Neural progenitor cell (in vitro differentiated cells): Measurements from ENCODE around the gene PPP2R2C. TPM values are rescaled to one million over a fixed set of nuclear protein-coding genes. Genes with fewer than 3 reads are reported as not detected.

Source experiments
- DNase-seq: peaks from one replicate; pipeline ENCODE4 v3.0.0-alpha.2; 2016; ENCODE audit warnings: low spot score
- H2AFZ ChIP-seq: fragments of 200-600 bp; sonication (generic); replicated peaks from 2 replicates; pipeline ENCODE4 v1.6.1; 2016; ENCODE audit warnings: antibody characterized with exemption
- H3F3A ChIP-seq: fragments of 200-600 bp; sonication (generic); 2 replicates; pipeline ENCODE4 v1.6.1; 2016; ENCODE audit warnings: antibody characterized with exemption, low read depth
- H3K27ac ChIP-seq: fragments of 200-600 bp; sonication (generic); 2 replicates; pipeline ENCODE4 v1.5.1; 2016; ENCODE audit warnings: mild to moderate bottlenecking
- H3K27me3 ChIP-seq: fragments of 200-600 bp; sonication (generic); 2 replicates; pipeline ENCODE4 v1.6.1; 2016; ENCODE audit warnings: mild to moderate bottlenecking, moderate library complexity
- H3K36me3 ChIP-seq: fragments of 200-600 bp; sonication (generic); 2 replicates; pipeline ENCODE4 v1.5.1; 2016
- H3K4me1 ChIP-seq: fragments of 200-600 bp; sonication (generic); 2 replicates; pipeline ENCODE4 v1.6.1; 2016; ENCODE audit warnings: mixed run types
- H3K4me2 ChIP-seq: fragments of 200-600 bp; sonication (generic); 2 replicates; pipeline ENCODE4 v1.6.1; 2016
- H3K4me3 ChIP-seq: fragments of 200-600 bp; sonication (generic); 2 replicates; pipeline ENCODE4 v1.5.1; 2016
- H3K79me2 ChIP-seq: fragments of 200-600 bp; sonication (generic); 2 replicates; pipeline ENCODE4 v1.6.1; 2016; ENCODE audit warnings: low read depth
- H3K9ac ChIP-seq: fragments of 200-600 bp; sonication (generic); 2 replicates; pipeline ENCODE4 v1.6.1; 2016
- H3K9me3 ChIP-seq: fragments of 200-600 bp; sonication (generic); 2 replicates; pipeline ENCODE4 v1.5.1; 2016; ENCODE audit warnings: low read depth
- H4K20me1 ChIP-seq: fragments of 200-600 bp; sonication (generic); 2 replicates; pipeline ENCODE4 v1.6.1; 2016; ENCODE audit warnings: low read depth
- H3K27ac Mint-ChIP-seq: 3 replicates; pipeline ENCODE4 v1.8.0; 2021; ENCODE audit warnings: mixed read lengths
- H3K27me3 Mint-ChIP-seq: 2 replicates; pipeline ENCODE4 v1.8.0; 2022; ENCODE audit warnings: low read depth, mild to moderate bottlenecking, inconsistent platforms, moderate library complexity, mixed read lengths; ENCODE audit not compliant: insufficient read depth
- H3K36me3 Mint-ChIP-seq: 3 replicates; pipeline ENCODE4 v1.8.0; 2021; ENCODE audit warnings: mixed read lengths
- H3K4me1 Mint-ChIP-seq: 3 replicates; pipeline ENCODE4 v1.8.0; 2021; ENCODE audit warnings: mixed read lengths
- H3K4me3 Mint-ChIP-seq: 3 replicates; pipeline ENCODE4 v1.8.0; 2021; ENCODE audit warnings: mild to moderate bottlenecking, moderate library complexity, mixed read lengths
- H3K9me3 Mint-ChIP-seq: 3 replicates; pipeline ENCODE4 v1.8.0; 2020; ENCODE audit warnings: mixed read lengths
- CTCF ChIP-seq: fragments of 200-600 bp; sonication (generic); IDR thresholded peaks from 2 replicates; pipeline ENCODE4 v1.5.1; 2017; ENCODE audit warnings: antibody characterized with exemption, mild to moderate bottlenecking
- EZH2 ChIP-seq: fragments of 200-600 bp; sonication (generic); IDR thresholded peaks from 2 replicates; pipeline ENCODE4 v1.6.1; 2017; ENCODE audit warnings: antibody characterized with exemption, mild to moderate bottlenecking, moderate library complexity
- EZH2phosphoT487 ChIP-seq: fragments of 200-600 bp; sonication (generic); IDR thresholded peaks from 2 replicates; pipeline ENCODE4 v1.6.1; 2017; ENCODE audit warnings: antibody characterized with exemption
- total RNA-seq: library from RNA; depleted of rRNA; stranded (reverse); fragments of >200 nt; gene quantifications from 2 replicates; pipeline ENCODE4 v1.2.3, GENCODE V29; 2015; ENCODE audit warnings: low replicate concordance

The PPP2R2C gene
- total RNA-seq, 1 donor from 2014 or later: 3.5 TPM

GRCh38 chr4:6306299-6306698 is 166.1 kb downstream of the PPP2R2C start:
- H3K4me3 ChIP-seq: no peak overlapping the region
- no peak overlapping the region for H3K27ac ChIP-seq
- peaks cover 20% of the 10 kb centered on the region for H3K27me3 Mint-ChIP-seq
- H3K27me3 ChIP-seq: peaks cover 34% of the 10 kb centered on the region
- H4K20me1 ChIP-seq: no peaks in the 10 kb centered on the region
- H3K79me2 ChIP-seq: no peaks in the 10 kb centered on the region
- H3K4me2 ChIP-seq: no peak overlapping the region
- TF ChIP-seq EZH2: no peak
- TF ChIP-seq CTCF: no peak
- no peak for TF ChIP-seq EZH2phosphoT487
- no peaks in the 10 kb centered on the region for H3K36me3 ChIP-seq
- H3K9me3 Mint-ChIP-seq: peaks cover 11% of the 10 kb centered on the region
- H3K9me3 ChIP-seq: no peaks in the 10 kb centered on the region
- DNase-seq: no peak
- no peaks in the 10 kb centered on the region for H3K4me1 ChIP-seq
- H3K9ac ChIP-seq: no peak overlapping the region
- H2AFZ ChIP-seq: no peak overlapping the region
- peaks cover 20% of the 10 kb centered on the region for H3F3A ChIP-seq
- peaks cover 21% of the 10 kb centered on the region for H3K4me1 Mint-ChIP-seq
- H3K36me3 Mint-ChIP-seq: peaks cover 9% of the 10 kb centered on the region
- peak overlapping the region; percentile 4 for H3K27ac Mint-ChIP-seq
- H3K4me3 Mint-ChIP-seq: peak overlapping the region; percentile 46

GRCh38 chr4:6303943-6304342 is 168.5 kb downstream of the PPP2R2C start:
- TF ChIP-seq CTCF (no peak), EZH2 (no peak), EZH2phosphoT487 (no peak)
- peaks cover 4% of the 10 kb centered on the region for H3K9me3 Mint-ChIP-seq
- no peaks in the 10 kb centered on the region for H3K9me3 ChIP-seq
- no peak overlapping the region for H3K4me3 ChIP-seq
- no peaks in the 10 kb centered on the region for H3K4me1 ChIP-seq
- H3K27ac Mint-ChIP-seq: no peak overlapping the region
- no peak overlapping the region for H3K4me3 Mint-ChIP-seq
- no peak for DNase-seq
- H3K27me3 Mint-ChIP-seq: peaks cover 9% of the 10 kb centered on the region
- H3K27me3 ChIP-seq: peaks cover 14% of the 10 kb centered on the region
- H3K36me3 ChIP-seq: no peaks in the 10 kb centered on the region
- no peak overlapping the region for H3K27ac ChIP-seq
- no peaks in the 10 kb centered on the region for H4K20me1 ChIP-seq
- peaks cover 13% of the 10 kb centered on the region for H3K4me1 Mint-ChIP-seq
- H3K36me3 Mint-ChIP-seq: peaks cover 17% of the 10 kb centered on the region
- peaks cover 11% of the 10 kb centered on the region for H3F3A ChIP-seq
- no peak overlapping the region for H3K9ac ChIP-seq
- H2AFZ ChIP-seq: no peak overlapping the region
- H3K4me2 ChIP-seq: no peak overlapping the region
- H3K79me2 ChIP-seq: no peaks in the 10 kb centered on the region

GRCh38 chr4:6302869-6303268 is 169.5 kb downstream of the PPP2R2C start:
- no peak overlapping the region for H3K27ac Mint-ChIP-seq
- peaks cover 10% of the 10 kb centered on the region for H3K4me1 Mint-ChIP-seq
- Histone ChIP-seq H3F3A (peaks cover under 1% of the 10 kb centered on the region), H2AFZ (no peak overlapping the region), H3K4me2 (no peak overlapping the region), H3K4me1 (no peaks in the 10 kb centered on the region), H3K9ac (no peak overlapping the region), H4K20me1 (no peaks in the 10 kb centered on the region), H3K27me3 (peaks cover 7% of the 10 kb centered on the region), H3K9me3 (no peaks in the 10 kb centered on the region), H3K79me2 (no peaks in the 10 kb centered on the region), H3K36me3 (no peaks in the 10 kb centered on the region), H3K4me3 (no peak overlapping the region), H3K27ac (no peak overlapping the region)
- H3K36me3 Mint-ChIP-seq: peaks cover 17% of the 10 kb centered on the region
- DNase-seq: no peak
- H3K4me3 Mint-ChIP-seq: no peak overlapping the region
- H3K9me3 Mint-ChIP-seq: no peaks in the 10 kb centered on the region
- TF ChIP-seq EZH2 (no peak), EZH2phosphoT487 (no peak), CTCF (no peak)
- peaks cover 6% of the 10 kb centered on the region for H3K27me3 Mint-ChIP-seq
